HG03460 (cell line): ENCODE data around the gene ZNF814.
"Not testable (repeated sequence)": the region's sequence is repeated elsewhere in the genome, so short reads cannot be mapped to it uniquely, and the experiment has no call there.

Experiments
- ATAC-seq: cut with Tn5 transposase; IDR thresholded peaks from one replicate; pipeline ENCODE4 v1.9.1; 2021; ENCODE audit not compliant: unreplicated experiment

ZNF814 gene

GRCh38 chr19:57817976-57818375 is 70.9 kb downstream of the ZNF814 start:
- ATAC-seq: no peak

GRCh38 chr19:57816652-57817051 is 72.2 kb downstream of the ZNF814 start:
- no peak for ATAC-seq

DNA sequence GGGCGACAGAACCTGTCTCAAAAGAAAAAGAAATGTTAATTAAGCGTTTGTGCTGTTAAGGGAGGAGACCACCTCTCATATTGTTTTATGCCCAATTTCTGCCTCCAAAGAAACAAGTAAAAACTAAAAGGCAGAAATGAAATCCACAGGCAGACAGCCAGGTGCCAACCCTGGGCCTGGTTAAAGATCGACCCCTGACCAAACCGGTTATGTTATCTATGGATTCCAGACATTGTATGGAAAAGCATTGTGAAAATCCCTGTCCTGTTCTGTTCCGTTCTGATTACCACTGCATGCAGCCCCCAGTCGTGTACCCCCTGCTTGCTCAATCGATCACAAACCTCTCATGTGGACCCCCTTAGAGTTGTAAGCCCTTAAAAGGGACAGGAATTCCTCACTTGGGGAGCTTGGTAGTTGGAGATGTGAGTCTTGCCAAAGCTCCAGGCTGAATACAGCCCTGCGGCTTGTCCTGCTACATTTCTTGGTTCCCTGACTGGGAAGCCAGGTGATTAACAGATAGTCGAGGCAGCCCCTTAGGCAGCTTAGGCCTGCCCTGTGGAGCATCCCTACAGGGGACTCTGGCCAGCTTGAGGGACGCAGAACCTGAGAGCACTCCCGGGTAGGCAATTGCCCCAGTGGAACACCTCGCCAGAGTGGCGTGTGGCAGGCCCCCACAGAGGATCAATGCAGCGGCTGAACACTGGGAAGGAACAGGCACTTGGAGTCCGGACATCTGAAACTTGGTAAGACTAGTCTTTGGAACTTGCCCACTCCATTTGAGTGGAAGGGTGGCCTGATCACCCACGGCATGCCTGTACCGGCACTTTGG is 73.4 kb downstream of the ZNF814 start:
- no peak for ATAC-seq

DNA sequence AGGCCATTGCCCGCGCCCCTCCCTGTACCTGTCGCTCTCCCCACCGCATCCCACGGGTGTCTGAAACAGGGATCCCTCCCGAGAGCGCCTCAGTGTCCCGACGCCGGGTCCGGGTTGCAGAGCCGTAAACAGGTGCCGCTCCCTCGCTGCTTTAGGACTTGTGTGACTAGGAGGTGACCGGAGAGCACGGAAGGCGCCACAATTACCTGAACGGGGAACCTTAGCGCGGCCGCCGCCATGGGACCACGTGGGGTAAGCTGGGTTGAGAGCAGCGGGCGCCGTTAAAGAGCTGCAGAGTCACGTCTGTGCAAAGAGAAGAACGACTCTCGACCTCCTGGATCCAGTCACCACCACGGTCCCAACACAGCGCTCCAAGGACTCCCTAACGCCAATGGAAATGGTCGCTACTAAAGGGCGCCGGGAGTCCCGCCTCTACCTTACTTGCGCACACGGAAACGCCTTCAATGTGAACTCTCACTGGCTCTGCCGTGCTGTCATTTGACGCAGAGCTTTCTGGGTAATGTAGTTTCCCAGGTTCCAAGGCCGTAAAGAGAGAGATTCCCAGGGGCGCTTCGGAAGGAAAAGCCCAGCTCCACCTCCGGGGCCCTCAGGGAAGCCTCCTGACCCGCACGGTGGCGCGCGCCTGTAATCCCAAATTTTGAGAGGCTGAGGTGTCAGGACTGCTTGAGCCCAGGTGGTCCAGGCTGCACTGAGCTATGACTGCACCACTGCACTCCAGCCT is 74.2 kb downstream of the ZNF814 start, which contains the start of gene ZNF552:
Gene ZNF552, minus strand, starts transcription at position 409 of the 742 bp plus-strand sequence. Its CDS starts 170 bp downstream, at position 239.
- ATAC-seq: peak; percentile 79

DNA sequence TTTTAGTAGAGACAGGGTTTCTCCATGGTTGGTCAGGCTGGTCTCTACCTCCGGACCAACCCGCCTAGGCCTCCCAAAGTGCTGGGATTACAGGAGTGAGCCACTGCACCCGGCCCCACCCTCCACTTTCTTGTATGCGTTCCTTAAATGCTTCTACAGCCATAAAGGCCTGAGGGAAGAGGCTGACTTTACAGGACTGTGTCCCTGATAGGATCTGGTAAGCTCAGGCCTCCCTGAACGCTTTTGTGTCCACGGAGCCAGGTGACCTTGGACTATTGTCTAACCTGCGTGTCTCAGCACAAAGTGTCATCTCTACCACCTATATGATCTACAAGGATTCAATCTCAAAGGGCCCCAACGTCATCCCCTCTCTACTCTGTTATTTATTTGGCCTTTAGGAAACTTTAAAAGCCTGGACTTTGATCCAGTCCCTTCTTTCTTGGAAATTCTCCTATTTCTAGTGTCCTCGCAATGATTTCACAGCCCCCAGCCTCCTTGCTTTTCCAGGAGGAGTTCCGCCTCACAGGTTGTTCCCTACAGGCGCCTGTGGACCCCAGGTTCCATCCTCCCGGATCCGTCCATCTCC is 74.8 kb downstream of the ZNF814 start:
- no peak for ATAC-seq

GRCh38 chr19:57812975-57813820 is 75.6 kb downstream of the ZNF814 start:
- ATAC-seq: not testable (repeated sequence)

DNA sequence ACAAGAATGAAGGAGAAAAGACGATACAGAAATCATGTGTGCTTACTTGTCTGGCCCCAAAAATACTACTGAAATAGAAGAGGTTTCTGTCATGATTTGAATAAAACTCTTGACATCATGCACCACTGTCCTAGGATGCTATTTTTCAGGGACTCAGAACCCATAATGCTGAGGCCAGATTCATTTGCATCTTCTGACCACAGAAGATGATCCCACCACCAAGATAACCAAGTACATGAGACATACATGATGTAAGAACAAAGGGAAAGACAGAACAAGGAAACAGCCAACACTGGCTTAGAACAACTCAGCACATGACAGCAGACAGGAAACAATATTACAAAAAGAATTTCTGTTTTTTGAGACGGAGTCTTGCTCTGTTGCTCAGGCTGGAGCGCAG is 76.6 kb downstream of the ZNF814 start:
- ATAC-seq: no peak

DNA sequence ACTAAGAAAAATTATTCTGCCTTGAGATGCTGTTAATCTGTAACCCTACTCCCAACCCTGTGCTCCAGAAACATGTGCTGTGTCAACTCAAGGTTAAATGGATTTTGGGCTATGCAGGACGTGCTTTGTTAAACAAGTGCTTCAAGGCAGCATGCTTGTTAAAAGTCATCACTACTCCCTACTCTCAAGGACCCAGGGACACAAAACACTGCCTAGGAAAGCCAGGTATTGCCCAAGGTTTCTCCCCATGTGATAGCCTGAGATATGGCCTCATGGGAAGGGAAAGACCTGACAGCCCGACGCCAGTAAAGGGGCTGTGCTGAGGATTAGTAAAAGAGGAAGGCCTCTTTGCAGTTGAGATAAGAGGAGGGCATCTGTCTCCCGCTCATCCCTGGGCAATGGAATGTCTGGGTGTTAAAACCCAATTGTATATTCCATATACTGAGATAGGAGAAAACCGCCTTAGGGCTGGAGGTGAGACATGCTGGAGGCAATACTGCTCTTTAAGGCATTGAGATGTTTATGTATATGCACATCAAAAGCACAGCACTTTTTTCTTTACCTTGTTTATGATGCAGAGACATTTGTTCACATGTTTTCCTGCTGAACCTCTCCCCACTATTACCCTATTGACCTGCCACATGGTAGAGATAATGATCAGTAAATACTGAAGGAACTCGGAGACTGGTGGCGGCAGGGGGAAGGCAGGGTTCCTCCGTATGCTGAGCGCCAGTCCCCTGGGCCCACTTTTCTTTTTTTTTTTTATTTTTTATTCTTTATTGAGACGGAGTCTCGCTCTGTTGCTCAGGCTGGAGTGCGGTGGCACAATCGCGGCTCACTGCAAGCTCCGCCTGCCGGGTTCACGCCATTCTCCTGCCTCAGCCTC is 78.2 kb downstream of the ZNF814 start:
- not testable (repeated sequence) for ATAC-seq

- ATAC-seq: no peak
These were observed 81.3 kb downstream of the ZNF814 start for GRCh38 chr19:57807541-57807940.

GRCh38 chr19:57803594-57804325 is 85.1 kb downstream of the ZNF814 start:
- no peak for ATAC-seq

DNA sequence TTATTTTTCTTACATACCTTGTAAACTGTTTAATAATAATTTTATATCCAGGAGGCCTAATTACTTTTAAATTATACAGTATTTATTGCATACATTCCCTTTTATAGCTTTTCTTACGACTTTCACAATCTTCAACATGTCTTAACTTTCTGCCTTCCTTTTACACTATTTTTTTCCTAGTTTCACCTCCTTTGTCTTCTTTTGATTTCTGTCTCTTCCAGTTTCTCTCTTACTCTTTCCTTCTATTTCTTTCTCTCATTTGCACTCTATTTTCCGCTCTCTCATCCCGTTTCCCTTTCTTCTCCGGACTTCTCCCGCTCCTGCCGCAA is 85.6 kb downstream of the ZNF814 start:
- no peak for ATAC-seq

DNA sequence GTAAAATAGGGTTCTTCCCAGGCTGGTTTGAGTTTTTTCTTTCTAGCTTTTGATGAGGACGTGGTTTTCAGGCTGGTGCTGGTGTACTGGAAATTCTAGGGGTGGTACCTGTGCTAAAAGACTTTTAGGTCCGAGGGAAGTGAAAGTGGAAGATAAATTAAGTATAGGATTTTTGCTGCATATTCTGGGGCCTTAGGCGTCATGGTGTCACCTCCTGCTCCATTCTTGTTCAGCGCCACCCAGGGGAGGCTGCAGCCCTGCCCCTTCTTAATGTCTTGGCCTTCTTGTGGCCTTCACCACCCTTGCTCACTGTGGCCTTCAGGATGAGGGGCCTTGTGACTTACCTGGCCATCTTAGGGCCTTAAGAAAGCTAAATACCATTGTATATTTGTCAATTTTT is 86.6 kb downstream of the ZNF814 start:
- ATAC-seq: no peak

DNA sequence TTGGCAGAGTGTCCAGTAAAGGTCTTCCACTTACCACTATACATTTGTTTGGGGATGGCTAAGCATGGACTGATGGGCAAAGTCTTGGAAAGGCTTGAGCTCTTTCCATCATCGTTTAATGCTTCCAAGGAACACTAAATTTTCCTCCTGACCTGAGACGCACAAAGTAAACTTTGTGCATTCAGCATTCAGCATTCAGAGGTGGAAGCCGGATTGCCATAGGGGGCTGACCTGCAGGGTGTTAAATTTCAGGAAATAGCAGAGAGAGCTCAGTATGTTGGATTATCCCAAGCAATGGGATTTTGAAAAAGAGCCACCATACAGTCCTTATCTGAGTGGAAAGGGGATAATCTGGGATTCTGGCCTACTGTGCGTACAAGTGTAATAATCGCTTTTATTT is 88.1 kb downstream of the ZNF814 start:
- no peak for ATAC-seq
